Epithelial cell of proximal tubule (primary cell): Measurements from ENCODE around the gene TANC1. TPM values are rescaled to one million over a fixed set of nuclear protein-coding genes. Genes with fewer than 3 reads are reported as not detected.

Source experiments
- DNase-seq: peaks from one replicate; pipeline ENCODE4 v3.0.0-alpha.2; 2011; ENCODE audit warnings: low read depth
- H3K4me3 ChIP-seq: 2 replicates; pipeline ENCODE4 v1.5.1; 2011; ENCODE audit warnings: low read depth, mild to moderate bottlenecking, low read length
- CTCF ChIP-seq: conservative IDR thresholded peaks from 2 replicates; pipeline ENCODE4 v1.5.1; 2012; ENCODE audit warnings: low read depth, mild to moderate bottlenecking, low read length
- total RNA-seq: library from RNA; depleted of rRNA; stranded (reverse); fragments of >200 nt; gene quantifications from 2 replicates; pipeline ENCODE4 v1.2.3, GENCODE V29; 2015

TANC1 gene
- total RNA-seq, 1 donor from 2014 or later = 14.3 TPM

GRCh38 chr2:159199761-159200465 is 231.5 kb downstream of the TANC1 start:
- DNase-seq = no peak
- no peak overlapping the region for H3K4me3 ChIP-seq
- no peak for TF ChIP-seq CTCF

- no peak overlapping the region for H3K4me3 ChIP-seq
- no peak for DNase-seq
- TF ChIP-seq CTCF = no peak
These were observed 232.1 kb downstream of the TANC1 start for GRCh38 chr2:159200498-159200897.

- DNase-seq = no peak
- TF ChIP-seq CTCF = no peak
- H3K4me3 ChIP-seq = no peak overlapping the region
These were observed 233.1 kb downstream of the TANC1 start for GRCh38 chr2:159201360-159202063.

- no peak for TF ChIP-seq CTCF
- no peak overlapping the region for H3K4me3 ChIP-seq
- DNase-seq = peak; percentile 42
These were observed 234.2 kb downstream of the TANC1 start for GRCh38 chr2:159202568-159203071.

- no peak overlapping the region for H3K4me3 ChIP-seq
- no peak for TF ChIP-seq CTCF
- DNase-seq = no peak
These were observed 236.1 kb downstream of the TANC1 start for GRCh38 chr2:159204381-159205144.

GRCh38 chr2:159206736-159207380 is 238.4 kb downstream of the TANC1 start:
- DNase-seq = no peak
- H3K4me3 ChIP-seq = no peak overlapping the region
- no peak for TF ChIP-seq CTCF
